HEK293 (cell line): ENCODE data around the gene GATM.

Experiments used
- CTCF ChIA-PET: fragments of 350-600 bp; formaldehyde crosslinking; extraction: SDS; loops from one replicate; lab custom pipeline; 2021; ENCODE audit warnings: antibody characterized with exemption; lab: Yijun Ruan, JAX
- POLR2A ChIA-PET: fragments of 300-600 bp; formaldehyde crosslinking; extraction: SDS; loops from one replicate; lab custom pipeline; 2020; ENCODE audit warnings: antibody characterized with exemption, inconsistent platforms; lab: Yijun Ruan, JAX
- H3K27ac ChIP-seq: fragments of 200-500 bp; sonication (Bioruptor generic); 2 replicates; pipeline ENCODE4 v1.5.1; 2014; ENCODE audit warnings: low read depth, low read length, control low read depth, inconsistent platforms; ENCODE audit errors: extremely low read depth
- H3K36me3 ChIP-seq, 2 experiments: fragments of 200-500 bp in 1 of 2; sonication (Bioruptor generic) in 1 of 2; 1 replicate in 1 of 2; 2 replicates in 1 of 2; pipeline ENCODE4 v1.5.1; 2014 to 2017; ENCODE audit warnings: inconsistent platforms in 2 of 2, low read length in 2 of 2; ENCODE audit not compliant: control insufficient read depth in 2 of 2, insufficient read depth in 1 of 2
- H3K4me1 ChIP-seq: fragments of 200-500 bp; sonication (Bioruptor generic); 2 replicates; pipeline ENCODE4 v1.5.1; 2014; ENCODE audit warnings: mild to moderate bottlenecking, low read length, inconsistent platforms; ENCODE audit not compliant: control insufficient read depth, insufficient read depth
- H3K4me3 ChIP-seq: 2 replicates; pipeline ENCODE4 v1.5.1; 2011; ENCODE audit warnings: low read depth, mild to moderate bottlenecking, control low read depth, low read length, moderate library complexity
- H3K9me3 ChIP-seq: fragments of 200-500 bp; sonication (Bioruptor generic); 2 replicates; pipeline ENCODE4 v1.5.1; 2014; ENCODE audit warnings: low read depth, low read length, inconsistent platforms; ENCODE audit not compliant: control insufficient read depth, insufficient read depth
- KLF1 ChIP-seq: fragments of 450-650 bp; formaldehyde crosslinking; IDR thresholded peaks from 2 replicates; pipeline ENCODE4 v1.5.1; 2016; ENCODE audit warnings: missing biosample characterization, missing genetic modification characterization
- OVOL3 ChIP-seq: fragments of 450-650 bp; formaldehyde crosslinking; IDR thresholded peaks from 2 replicates; pipeline ENCODE4 v1.5.1; 2016; ENCODE audit warnings: missing biosample characterization, missing genetic modification characterization
- SCRT1 ChIP-seq: fragments of 450-650 bp; formaldehyde crosslinking; IDR thresholded peaks from 2 replicates; pipeline ENCODE4 v1.5.1; 2016; ENCODE audit warnings: missing biosample characterization, missing genetic modification characterization, borderline replicate concordance
- YY1 ChIP-seq: fragments of 450-650 bp; formaldehyde crosslinking; IDR thresholded peaks from 2 replicates; pipeline ENCODE4 v1.5.1; 2018; ENCODE audit warnings: missing biosample characterization, missing genetic modification characterization
- ZBTB48 ChIP-seq: fragments of 450-650 bp; formaldehyde crosslinking; IDR thresholded peaks from 2 replicates; pipeline ENCODE4 v1.5.1; 2016; ENCODE audit warnings: missing biosample characterization, missing genetic modification characterization
- ZEB2 ChIP-seq: fragments of 450-650 bp; formaldehyde crosslinking; IDR thresholded peaks from 2 replicates; pipeline ENCODE4 v1.5.1; 2016; ENCODE audit warnings: missing biosample characterization, missing genetic modification characterization
- ZNF10 ChIP-seq: fragments of 450-650 bp; formaldehyde crosslinking; IDR thresholded peaks from 2 replicates; pipeline ENCODE4 v1.5.1; 2017; ENCODE audit warnings: missing biosample characterization, missing genetic modification characterization
- ZNF146 ChIP-seq: fragments of 450-650 bp; formaldehyde crosslinking; IDR thresholded peaks from 2 replicates; pipeline ENCODE4 v1.5.1; 2016; ENCODE audit warnings: missing biosample characterization, missing genetic modification characterization
- ZNF175 ChIP-seq: fragments of 450-650 bp; formaldehyde crosslinking; IDR thresholded peaks from 2 replicates; pipeline ENCODE4 v1.5.1; 2016; ENCODE audit warnings: missing biosample characterization, missing genetic modification characterization
- ZNF211 ChIP-seq: fragments of 450-650 bp; formaldehyde crosslinking; IDR thresholded peaks from 2 replicates; pipeline ENCODE4 v1.5.1; 2016; ENCODE audit warnings: low read depth, missing biosample characterization, missing genetic modification characterization
- ZNF37A ChIP-seq: fragments of 450-650 bp; IDR thresholded peaks from 2 replicates; pipeline ENCODE4 v1.5.1; 2018; ENCODE audit warnings: missing biosample characterization, missing genetic modification characterization
- ZNF521 ChIP-seq: fragments of 450-650 bp; formaldehyde crosslinking; IDR thresholded peaks from 2 replicates; pipeline ENCODE4 v1.5.1; 2017; ENCODE audit warnings: missing biosample characterization, mild to moderate bottlenecking, missing genetic modification characterization
- ZNF530 ChIP-seq: fragments of 450-650 bp; formaldehyde crosslinking; IDR thresholded peaks from 2 replicates; pipeline ENCODE4 v1.5.1; 2016; ENCODE audit warnings: low read depth, missing biosample characterization, missing genetic modification characterization
- ZNF600 ChIP-seq: fragments of 450-650 bp; formaldehyde crosslinking; IDR thresholded peaks from 2 replicates; pipeline ENCODE4 v1.5.1; 2016; ENCODE audit warnings: missing biosample characterization, missing genetic modification characterization
- ZNF621 ChIP-seq: fragments of 450-650 bp; formaldehyde crosslinking; IDR thresholded peaks from 2 replicates; pipeline ENCODE4 v1.5.1; 2017; ENCODE audit warnings: missing biosample characterization, missing genetic modification characterization
- ZNF624 ChIP-seq: fragments of 450-650 bp; formaldehyde crosslinking; IDR thresholded peaks from 2 replicates; pipeline ENCODE4 v1.5.1; 2017; ENCODE audit warnings: missing biosample characterization, missing genetic modification characterization
- ZNF626 ChIP-seq: fragments of 450-650 bp; sonication (Bioruptor Pico); formaldehyde crosslinking; IDR thresholded peaks from 2 replicates; pipeline ENCODE4 v1.5.1; 2018; ENCODE audit warnings: missing biosample characterization, missing genetic modification characterization, inconsistent platforms
- ZNF629 ChIP-seq: fragments of 450-650 bp; formaldehyde crosslinking; IDR thresholded peaks from 2 replicates; pipeline ENCODE4 v1.5.1; 2017; ENCODE audit warnings: missing biosample characterization, missing genetic modification characterization
- ZNF701 ChIP-seq: fragments of 450-650 bp; formaldehyde crosslinking; IDR thresholded peaks from 2 replicates; pipeline ENCODE4 v1.5.1; 2016; ENCODE audit warnings: missing biosample characterization, missing genetic modification characterization
- ZNF768 ChIP-seq: fragments of 450-650 bp; formaldehyde crosslinking; IDR thresholded peaks from 2 replicates; pipeline ENCODE4 v1.5.1; 2018; ENCODE audit warnings: missing biosample characterization, mild to moderate bottlenecking, missing genetic modification characterization
- ZNF776 ChIP-seq: fragments of 450-650 bp; formaldehyde crosslinking; IDR thresholded peaks from 2 replicates; pipeline ENCODE4 v1.5.0; 2017; ENCODE audit warnings: missing biosample characterization, missing genetic modification characterization, borderline replicate concordance
- ZNF837 ChIP-seq: fragments of 450-650 bp; formaldehyde crosslinking; IDR thresholded peaks from 2 replicates; pipeline ENCODE4 v1.5.1; 2016; ENCODE audit warnings: missing biosample characterization, missing genetic modification characterization
- ZSCAN30 ChIP-seq: fragments of 450-650 bp; IDR thresholded peaks from 2 replicates; pipeline ENCODE4 v1.5.1; 2018; ENCODE audit warnings: missing biosample characterization, mild to moderate bottlenecking, missing genetic modification characterization, moderate library complexity
- TF ChIP-seq, protein P1 (sequence below): fragments of 450-650 bp; formaldehyde crosslinking; IDR thresholded peaks from 2 replicates; pipeline ENCODE4 v1.5.1; 2016; ENCODE audit warnings: missing biosample characterization, missing genetic modification characterization
- TF ChIP-seq, protein P2 (sequence below): fragments of 450-650 bp; formaldehyde crosslinking; IDR thresholded peaks from 2 replicates; pipeline ENCODE4 v1.5.1; 2016; ENCODE audit warnings: missing biosample characterization, missing genetic modification characterization

The GATM gene

DNA sequence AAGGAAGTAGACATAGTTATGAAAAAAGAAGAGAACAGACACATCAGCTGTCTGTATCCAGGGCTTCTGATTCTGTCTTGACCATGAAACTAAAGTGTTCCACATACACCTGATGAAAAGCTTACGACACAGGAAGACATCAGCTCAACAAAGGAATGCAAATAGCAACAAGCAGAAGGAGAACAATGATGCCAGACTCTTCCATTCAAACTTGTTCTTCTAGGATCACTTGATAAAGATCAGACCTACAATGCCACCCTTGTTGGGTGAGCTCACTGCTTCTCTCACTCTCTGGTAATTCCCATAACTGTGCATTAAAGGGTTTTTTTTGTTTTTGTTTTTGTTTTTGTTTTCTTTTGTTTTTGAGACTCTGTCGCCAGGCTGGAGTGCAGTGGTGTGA is 49.7 kb downstream of the GATM start:
- ChIA-PET CTCF (interaction anchor here (0.7 kb wide), 1 partner anchor 24 kb away, joined by 3 read pairs; no protein-coding TSS in a partner anchor), POLR2A (no interaction called here)
- no peak overlapping the region for H3K27ac ChIP-seq
- H3K36me3 ChIP-seq: no peaks in the 10 kb centered on the region
- no peak overlapping the region for H3K4me3 ChIP-seq
- no peak for TF ChIP-seq ZNF629
- no peak for TF ChIP-seq KLF1 (tag by site-specific recombination)
- no peak for TF ChIP-seq ZNF776 (tag by site-specific recombination)
- TF ChIP-seq ZNF624: no peak
- TF ChIP-seq ZBTB48 (tag by site-specific recombination): no peak
- TF ChIP-seq ZNF521: no peak
- no peak for TF ChIP-seq ZNF37A (tag by site-specific recombination)
- no peak for TF ChIP-seq OVOL3 (tag by site-specific recombination)
- TF ChIP-seq, protein P1, sequence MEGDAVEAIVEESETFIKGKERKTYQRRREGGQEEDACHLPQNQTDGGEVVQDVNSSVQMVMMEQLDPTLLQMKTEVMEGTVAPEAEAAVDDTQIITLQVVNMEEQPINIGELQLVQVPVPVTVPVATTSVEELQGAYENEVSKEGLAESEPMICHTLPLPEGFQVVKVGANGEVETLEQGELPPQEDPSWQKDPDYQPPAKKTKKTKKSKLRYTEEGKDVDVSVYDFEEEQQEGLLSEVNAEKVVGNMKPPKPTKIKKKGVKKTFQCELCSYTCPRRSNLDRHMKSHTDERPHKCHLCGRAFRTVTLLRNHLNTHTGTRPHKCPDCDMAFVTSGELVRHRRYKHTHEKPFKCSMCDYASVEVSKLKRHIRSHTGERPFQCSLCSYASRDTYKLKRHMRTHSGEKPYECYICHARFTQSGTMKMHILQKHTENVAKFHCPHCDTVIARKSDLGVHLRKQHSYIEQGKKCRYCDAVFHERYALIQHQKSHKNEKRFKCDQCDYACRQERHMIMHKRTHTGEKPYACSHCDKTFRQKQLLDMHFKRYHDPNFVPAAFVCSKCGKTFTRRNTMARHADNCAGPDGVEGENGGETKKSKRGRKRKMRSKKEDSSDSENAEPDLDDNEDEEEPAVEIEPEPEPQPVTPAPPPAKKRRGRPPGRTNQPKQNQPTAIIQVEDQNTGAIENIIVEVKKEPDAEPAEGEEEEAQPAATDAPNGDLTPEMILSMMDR (tag by site-specific recombination): no peak
- H3K9me3 ChIP-seq: no peaks in the 10 kb centered on the region
- H3K4me1 ChIP-seq: no peaks in the 10 kb centered on the region

DNA sequence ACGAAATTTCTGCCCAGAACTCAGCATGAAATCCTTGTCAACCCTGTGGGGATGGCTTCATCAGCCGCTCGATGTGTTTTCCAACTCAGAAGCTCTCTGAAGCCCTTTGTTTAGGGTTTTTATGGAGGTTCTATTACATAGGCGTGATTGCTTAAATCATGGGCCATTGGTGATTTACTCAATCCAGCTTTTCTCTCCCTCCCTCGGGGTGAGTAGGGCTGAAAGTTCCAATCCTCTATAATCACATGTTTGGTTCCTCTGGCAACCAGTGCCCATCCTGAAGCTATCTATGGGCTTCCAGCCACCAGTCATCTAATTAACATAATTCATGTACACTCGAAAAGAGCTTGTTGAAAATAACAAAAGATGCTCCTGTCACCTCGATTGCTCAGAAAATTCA is 51.6 kb downstream of the GATM start:
- TF ChIP-seq ZNF626 (no peak), SCRT1 (tag by site-specific recombination) (no peak), ZNF10 (tag by site-specific recombination) (no peak), ZNF600 (tag by site-specific recombination) (no peak), ZNF211 (tag by site-specific recombination) (no peak), ZNF621 (no peak), ZEB2 (tag by site-specific recombination) (no peak), ZNF175 (tag by site-specific recombination) (no peak), ZNF701 (no peak), ZNF146 (tag by site-specific recombination) (no peak), KLF1 (tag by site-specific recombination) (no peak), ZSCAN30 (tag by site-specific recombination) (no peak), ZNF37A (tag by site-specific recombination) (no peak), ZNF837 (tag by site-specific recombination) (no peak), YY1 (no peak), ZNF530 (tag by site-specific recombination) (no peak), ZNF768 (tag by site-specific recombination) (no peak)
- TF ChIP-seq, protein P2, sequence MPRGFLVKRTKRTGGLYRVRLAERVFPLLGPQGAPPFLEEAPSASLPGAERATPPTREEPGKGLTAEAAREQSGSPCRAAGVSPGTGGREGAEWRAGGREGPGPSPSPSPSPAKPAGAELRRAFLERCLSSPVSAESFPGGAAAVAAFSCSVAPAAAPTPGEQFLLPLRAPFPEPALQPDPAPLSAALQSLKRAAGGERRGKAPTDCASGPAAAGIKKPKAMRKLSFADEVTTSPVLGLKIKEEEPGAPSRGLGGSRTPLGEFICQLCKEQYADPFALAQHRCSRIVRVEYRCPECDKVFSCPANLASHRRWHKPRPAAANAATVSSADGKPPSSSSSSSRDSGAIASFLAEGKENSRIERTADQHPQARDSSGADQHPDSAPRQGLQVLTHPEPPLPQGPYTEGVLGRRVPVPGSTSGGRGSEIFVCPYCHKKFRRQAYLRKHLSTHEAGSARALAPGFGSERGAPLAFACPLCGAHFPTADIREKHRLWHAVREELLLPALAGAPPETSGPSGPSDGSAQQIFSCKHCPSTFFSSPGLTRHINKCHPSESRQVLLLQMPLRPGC (tag by site-specific recombination): no peak
- Histone ChIP-seq H3K9me3 (no peaks in the 10 kb centered on the region), H3K4me1 (no peaks in the 10 kb centered on the region), H3K4me3 (no peak overlapping the region), H3K36me3 (no peaks in the 10 kb centered on the region), H3K27ac (no peak overlapping the region)
- CTCF ChIA-PET: interaction anchor here (0.9 kb wide), 1 partner anchor 99 kb away, joined by 4 read pairs; no protein-coding TSS in a partner anchor
- POLR2A ChIA-PET: no interaction called here
